Activated CD8-positive, alpha-beta memory T cell treated with anti-CD3 and anti-CD28 coated beads, Interleukin-2, amount 50 U/mL, for 1 hour (primary cell): Measurements from ENCODE around the gene ACKR1.
A peak's percentile ranks its signal among the peaks of the same experiment; 100 is the strongest.

Source experiments
- DNase-seq: peaks from one replicate; pipeline ENCODE4 v3.0.0-alpha.2; 2020; ENCODE audit errors: extremely low read depth

Gene ACKR1, protein sequence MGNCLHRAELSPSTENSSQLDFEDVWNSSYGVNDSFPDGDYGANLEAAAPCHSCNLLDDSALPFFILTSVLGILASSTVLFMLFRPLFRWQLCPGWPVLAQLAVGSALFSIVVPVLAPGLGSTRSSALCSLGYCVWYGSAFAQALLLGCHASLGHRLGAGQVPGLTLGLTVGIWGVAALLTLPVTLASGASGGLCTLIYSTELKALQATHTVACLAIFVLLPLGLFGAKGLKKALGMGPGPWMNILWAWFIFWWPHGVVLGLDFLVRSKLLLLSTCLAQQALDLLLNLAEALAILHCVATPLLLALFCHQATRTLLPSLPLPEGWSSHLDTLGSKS

DNA sequence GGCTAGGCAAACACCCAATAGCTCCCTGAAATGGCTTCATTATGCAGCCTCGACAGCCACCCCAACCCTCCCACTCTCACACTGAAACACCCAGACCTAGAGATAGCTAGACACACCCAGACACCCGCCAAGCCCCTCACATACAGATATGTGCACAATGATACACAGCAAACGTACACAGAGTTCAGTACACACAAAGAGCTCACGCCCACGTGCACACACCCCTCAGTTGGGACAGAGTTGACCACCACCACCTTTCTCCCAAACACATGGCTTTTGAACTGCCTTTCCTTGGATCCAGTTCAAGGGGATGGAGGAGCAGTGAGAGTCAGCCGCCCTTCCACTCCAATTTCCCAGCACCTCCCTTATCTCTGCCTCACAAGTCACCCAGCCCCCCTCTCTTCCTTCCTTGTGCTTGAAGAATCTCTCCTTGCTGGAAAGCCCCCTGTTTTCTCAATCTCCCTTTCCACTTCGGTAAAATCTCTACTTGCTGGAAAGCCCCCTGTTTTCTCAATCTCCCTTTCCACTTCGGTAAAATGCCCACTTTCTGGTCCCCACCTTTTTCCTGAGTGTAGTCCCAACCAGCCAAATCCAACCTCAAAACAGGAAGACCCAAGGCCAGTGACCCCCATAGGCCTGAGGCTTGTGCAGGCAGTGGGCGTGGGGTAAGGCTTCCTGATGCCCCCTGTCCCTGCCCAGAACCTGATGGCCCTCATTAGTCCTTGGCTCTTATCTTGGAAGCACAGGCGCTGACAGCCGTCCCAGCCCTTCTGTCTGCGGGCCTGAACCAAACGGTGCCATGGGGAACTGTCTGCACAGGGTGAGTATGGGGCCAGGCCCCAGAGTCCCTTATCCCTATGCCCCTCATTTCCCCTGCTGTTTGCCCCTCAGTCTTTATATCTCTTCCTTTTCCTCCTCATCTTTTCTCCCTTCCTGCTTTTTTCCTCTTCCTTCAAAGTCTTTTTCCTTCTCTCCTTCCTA lies at the start of gene ACKR1:
TSS of gene ACKR1 (plus strand) at position 715 of the 981 bp plus-strand sequence. CDS start at position 800, 85 bp downstream.
- DNase-seq: no peak

DNA sequence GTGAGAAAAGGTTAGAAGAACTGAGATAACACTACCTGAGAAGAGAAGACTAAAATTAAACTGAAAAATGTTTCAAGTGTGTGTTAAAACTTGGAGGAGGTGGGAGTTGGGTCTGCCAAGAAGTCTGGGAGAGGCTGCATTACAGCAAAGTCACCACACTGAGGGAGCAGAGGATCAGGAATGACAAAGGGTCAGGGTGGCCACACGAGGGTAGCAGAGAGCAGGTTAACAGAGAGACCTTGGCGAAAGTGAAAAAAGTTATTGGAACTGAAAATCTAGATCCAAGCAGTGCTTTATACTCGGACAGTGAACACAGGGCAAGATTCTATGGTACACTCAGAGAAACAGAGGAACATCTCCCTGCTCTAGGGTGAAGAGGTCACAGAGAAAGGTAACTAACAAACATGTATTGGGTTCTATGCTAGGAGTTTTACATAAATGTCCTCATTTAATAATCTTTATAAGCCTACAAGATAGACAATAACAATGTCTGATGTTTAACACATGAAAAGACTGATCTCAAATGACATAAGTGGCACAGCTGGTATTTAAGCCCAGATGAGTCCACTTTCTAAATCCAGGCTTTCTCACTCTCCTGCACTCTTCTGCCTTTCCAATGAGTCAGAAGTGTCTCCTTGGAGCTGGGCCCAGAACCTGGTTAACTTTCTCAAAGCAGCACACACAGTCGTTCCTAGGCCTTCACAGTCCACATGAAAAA lies 43.5 kb upstream of the ACKR1 start:
- DNase-seq: peak; percentile 12

DNA sequence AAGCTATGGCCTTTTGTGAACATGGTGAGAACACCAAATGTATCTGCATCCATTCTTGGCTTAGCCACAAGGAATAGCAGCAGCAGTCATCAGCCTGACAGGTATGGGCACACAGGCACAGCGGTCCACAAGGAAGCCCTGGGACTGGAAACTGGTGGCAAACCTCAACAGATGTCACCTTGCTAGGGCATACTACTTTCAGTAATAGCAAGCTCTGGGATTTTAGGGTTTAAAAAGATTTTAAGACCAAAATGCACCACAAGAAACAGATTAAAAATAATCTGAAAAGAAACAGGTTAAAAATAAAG lies 43.0 kb upstream of the ACKR1 start:
- no peak for DNase-seq

DNA sequence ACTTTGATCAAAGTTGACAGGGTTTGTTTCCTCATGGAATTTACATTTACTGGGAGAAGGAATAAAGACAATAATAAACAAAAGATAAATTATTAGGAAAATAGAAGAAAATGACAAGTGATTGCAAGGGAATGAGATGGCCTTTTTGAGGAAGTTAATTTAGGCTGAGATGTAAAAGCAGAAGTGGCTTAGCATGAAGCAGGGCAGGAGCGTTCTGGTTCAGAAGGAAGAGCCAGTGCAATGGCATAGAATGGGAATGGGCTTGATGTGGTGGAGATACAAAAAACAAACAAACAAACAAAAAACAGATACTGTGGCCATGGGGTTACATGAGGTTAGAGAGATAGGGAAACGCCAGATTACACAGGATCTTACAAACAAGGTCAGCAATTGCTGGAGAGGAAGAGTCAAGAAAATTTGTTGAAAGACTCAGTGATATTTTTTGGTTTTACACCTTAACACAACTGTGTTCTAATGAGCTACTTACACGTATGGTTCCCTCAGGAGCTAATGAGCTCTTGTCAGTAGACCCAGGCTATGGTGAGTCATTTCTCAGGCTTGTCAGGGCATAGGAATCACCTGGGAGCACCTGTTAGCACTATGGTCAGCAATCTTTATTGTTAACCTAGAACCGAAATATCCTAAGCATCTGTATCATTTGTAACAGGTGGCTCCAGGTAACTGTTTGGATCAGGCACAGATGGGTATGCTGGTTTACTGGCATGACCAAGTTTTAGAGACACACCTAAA lies 42.0 kb upstream of the ACKR1 start:
- no peak for DNase-seq

DNA sequence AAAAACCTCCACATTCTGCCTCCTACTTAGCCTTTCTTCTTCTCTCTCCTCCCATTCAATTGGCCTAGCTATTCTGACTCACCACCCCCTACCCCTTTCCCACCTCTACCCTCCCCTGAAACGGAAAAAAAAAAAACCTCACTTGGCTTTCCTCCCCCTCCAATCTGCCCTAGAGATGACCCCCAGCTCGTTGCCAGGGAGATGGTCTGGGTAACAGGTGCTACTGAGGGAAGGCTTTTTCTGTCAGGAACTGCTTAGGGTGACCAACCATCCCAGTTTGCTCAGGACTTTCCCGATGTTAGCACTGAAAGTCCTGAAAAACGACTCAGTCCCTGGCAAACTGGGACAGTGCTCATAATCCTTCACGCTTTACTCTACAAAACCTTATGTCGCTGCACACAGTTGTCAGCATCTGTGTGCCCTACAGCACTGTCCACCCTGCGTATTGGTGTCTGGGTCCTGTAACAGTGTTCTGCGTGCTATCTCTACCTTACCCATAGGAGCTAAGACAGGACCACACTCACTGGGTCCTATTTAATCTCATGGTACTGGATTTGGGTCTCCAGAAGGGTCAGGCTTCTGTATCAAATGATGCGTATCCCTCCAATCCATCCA lies 41.0 kb upstream of the ACKR1 start:
- DNase-seq: no peak

DNA sequence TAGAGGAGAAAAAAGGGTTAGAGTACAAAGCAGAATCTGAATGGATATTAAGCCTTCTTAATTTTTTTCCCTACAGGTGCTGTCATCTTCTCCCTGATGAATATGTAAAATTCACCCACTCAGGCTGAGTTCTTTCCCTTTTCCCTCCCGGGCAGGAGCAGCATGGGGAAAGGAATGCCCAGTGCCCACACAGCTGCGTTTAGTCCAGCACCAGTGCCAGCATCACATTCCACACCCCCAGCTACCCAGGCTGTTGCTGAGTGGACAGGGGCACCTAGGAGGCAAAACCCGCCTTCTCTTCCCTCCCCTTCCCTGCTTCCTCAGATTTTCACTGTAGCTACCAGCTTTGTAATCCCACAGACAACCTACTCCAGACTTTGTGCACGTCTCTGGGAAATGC lies 36.6 kb upstream of the ACKR1 start:
- DNase-seq: no peak

DNA sequence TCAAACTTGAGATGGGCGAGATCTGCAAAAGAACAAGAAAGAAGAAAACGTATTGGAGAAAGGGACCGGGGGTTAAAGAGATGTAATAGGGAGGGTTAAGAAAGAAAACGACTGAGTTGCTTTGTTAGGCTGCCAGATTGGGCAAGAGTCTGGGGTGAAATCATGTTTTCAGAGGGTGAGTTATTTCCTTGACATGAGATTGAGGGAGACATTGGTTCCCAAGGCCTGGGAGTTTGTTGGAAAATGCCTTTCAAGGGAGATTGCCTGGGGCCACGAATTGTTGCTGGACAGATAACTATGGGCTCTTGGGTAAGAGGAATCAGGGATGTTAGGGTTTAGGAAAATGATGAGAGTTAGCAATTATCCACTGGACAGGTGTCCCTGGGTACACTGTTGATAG lies 34.0 kb upstream of the ACKR1 start:
- no peak for DNase-seq

DNA sequence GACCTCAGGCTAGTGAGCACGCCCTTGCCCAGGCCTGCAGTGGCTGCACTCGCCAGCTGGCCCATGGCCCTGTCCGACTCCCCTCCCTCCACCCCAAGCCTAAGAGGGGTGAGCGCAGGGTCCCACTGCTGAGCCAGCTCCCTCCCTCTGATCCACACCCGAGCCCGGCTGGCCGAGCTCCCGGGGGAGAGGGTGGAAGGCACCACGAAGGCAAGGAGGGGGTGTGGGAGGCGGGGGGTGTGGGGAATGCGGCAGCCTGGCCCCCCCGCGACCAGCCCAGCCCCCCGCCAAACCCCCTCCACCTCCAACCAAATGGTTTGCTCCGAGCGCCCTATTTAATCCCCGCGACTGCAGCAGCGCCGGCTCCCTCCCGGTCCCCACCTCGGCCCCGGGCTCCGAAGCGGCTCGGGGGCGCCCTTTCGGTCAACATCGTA lies 33.4 kb upstream of the ACKR1 start, which contains the start of gene CADM3:
TSS of gene CADM3 (plus strand) at position 362 of the 434 bp plus-strand sequence. CDS start 151 bp downstream, outside the sequence.
- no peak for DNase-seq

DNA sequence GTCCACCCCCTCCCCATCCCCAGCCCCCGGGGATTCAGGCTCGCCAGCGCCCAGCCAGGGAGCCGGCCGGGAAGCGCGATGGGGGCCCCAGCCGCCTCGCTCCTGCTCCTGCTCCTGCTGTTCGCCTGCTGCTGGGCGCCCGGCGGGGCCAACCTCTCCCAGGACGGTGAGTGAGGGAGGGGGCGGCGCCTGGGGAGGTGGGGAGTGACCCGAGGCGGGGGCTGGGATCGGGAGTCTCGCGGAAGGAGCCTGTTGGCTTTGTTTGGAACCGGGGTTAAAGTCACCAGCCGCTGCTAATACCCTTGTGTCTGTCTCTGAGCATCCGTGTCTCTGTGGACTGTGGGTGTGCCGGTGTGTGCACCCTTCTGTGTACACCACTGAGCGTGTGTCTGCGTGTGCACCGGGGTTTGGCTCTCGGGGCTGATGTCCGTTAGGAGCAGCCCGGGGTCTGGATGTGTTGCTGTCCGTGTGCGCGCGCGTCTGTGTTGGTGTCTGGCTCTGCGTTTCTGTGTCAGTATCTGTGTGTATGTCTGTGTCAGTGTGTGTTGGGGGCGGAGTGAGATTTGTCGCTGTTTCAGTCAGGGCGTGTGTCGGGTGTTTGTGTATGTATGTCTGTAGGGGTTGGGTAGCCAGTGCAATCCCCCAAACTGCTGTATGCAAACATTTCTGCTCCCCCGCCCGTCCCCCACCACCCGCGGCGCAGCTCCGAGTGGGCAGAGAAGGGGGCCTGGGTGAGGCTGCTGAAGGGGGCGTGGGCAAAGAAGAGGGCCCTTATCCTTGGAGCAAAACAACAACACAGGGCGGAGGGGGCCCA lies 32.8 kb upstream of the ACKR1 start:
- DNase-seq: no peak

DNA sequence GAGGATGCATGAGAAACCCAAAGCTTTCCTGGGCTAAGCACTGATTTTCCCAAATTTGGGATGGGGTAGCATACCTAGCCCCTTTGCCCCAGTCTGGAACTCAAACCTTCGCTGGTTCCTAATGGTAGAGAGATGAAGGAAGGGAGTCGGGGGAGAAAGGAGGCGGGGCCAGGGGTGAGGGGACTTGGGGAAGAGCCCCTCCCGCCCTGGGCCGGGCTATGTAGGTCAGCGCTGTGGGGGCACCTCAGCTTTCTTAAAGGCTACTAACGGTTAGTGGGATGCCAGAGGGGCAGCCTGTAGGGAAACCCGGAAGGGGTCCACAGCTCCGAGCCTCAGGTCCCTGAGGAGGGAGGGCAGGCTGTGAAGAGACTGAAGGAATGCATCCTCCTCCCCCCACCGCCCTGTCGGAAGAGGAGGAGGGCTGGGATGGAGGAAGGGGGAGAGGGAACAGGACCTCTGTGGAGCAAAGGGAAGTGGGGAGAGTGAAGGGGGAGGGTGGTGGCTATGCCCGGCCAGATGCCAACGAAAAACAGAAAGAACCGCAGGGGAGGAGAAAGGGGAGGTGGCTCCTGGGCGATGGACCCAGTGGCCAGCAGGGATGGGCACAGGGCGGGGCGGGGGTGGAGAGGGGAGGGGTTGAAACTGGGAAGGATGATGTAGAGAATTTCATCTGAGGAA lies 31.9 kb upstream of the ACKR1 start:
- no peak for DNase-seq

DNA sequence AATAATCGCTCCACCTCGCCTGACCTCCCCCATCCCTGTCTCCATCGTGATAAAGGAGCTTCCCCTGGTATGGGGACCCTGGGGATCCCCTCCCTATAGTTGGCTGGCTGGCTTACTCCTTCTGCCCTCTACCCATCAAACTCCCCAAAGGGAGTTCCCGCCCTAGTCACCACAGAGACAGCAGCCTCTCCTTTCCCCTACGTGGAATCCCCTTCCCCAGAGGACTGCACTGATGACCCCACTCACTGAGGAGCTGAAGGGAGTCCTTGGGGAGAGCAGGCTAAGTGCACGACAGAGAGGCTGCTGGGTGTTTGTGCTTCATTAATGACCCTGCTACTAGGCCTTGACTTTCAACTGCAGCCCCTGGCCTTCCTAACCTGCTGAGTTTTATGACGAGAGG lies 31.4 kb upstream of the ACKR1 start:
- DNase-seq: no peak

DNA sequence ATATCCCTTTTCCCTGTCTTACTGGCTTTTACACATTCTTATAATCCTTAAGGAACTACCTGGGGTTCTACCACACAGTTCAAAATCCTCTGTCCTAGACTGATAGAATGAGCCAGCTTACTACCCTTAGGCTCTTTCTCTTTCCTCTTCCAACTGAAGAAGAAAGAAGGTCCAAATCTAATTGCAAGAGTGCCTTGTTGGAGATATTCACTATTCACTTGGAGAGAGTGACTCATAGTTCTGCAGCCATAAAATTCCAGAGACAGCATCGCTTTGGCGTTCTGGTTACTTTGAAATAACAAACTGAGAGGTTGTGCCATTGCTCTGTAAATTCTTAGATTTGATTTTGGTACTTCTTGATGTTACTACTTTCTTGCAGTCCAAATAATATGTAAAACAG lies 29.1 kb upstream of the ACKR1 start:
- no peak for DNase-seq

DNA sequence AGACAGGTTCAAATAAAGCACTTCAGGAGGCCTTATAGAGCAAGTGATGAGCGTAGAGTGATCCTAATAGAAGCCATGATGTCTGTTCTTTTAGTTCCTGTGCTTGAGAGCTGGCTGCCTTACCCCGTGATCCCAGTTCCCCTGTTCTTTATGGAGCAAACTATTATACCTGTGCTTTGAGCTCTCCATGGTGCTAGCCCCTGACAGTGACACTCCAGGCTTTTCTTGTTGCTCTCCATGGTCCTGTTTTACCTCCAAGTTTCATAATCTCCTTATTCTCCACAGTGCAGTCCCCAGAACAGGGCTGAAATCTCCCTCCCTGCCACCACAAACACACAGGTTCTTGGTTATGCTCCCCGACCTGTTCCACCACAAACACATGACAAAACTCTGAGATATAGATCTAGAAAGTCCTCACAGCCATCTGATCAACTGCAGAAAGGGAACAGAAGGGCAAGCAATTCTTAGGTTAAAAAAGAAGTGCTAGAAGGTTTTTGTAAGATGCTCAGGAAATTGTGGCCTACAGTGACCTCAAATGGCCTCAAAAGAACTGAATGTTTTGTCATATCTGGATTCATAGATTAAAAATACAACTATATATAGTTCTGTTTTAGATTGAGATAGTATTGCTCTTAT lies 27.3 kb upstream of the ACKR1 start:
- no peak for DNase-seq

DNA sequence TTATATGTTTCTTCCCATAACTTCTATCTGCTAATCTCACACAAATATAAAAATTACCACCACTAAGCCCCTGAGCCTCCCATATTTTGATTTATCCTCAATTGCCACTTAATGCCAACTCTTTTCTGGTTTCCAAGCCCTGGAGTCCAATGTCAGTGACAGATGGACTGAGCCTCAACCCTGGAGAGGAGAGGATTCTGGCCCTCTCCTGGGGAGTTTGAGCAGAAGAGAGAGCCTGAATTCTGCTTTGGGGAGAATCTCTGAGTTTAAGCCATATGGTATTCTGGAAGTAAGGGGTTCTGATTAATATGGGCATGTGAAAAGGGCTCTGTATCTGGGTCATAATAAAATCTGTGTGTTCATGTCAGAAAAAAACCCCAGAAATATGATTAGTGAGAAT lies 24.8 kb upstream of the ACKR1 start:
- DNase-seq: no peak

DNA sequence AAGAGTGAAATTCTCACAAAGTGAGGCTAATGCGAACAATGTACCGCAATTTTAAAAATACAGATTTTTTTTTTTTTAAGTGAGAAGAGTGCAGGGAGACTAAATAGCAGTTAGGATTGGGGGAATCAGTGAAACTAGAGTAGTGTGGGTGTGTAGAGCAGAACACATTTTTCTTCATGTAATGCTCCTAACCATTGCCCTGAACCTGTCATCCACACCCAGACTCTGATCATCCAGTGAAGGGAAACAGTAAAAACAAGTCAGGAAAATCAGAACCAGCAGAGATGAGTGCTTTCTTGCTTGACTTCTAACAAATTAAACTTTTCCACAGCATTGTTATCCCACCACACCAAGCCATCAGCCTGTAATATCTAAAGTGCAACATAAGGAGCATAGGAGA lies 24.2 kb upstream of the ACKR1 start:
- DNase-seq: no peak

DNA sequence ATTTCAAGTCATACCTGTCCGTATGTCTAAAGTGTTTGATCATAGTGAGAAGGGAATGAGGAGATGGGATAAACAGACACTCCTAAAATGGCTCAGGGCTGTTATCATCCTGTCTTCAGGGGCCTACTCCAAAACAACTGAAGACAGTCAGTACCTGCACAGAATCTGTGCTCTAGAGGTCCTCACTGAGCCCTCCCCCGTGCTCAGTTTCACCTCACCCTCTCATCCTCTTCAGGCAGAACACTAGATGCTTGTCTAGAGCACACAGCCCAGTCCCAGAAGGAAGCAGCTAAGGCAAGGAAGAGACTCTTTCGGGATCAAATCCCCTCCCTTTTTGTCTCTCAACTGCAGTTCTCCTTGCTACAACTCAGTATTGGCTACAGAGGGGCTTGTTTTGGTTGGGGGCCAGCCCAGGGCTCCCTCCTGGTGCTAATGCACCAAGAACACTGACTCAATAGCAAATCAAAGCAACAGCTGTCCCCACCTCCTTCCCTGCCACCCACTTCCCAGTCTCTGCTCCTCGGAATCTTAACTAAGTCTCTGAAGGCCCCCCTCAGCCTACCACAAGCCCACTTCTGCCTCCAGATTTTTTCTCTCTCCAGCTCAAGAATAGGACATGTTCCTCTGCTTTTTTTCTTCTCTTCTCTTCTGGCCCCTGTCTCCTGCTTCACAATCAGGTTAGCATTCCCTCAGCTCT lies 23.2 kb upstream of the ACKR1 start:
- DNase-seq: no peak

DNA sequence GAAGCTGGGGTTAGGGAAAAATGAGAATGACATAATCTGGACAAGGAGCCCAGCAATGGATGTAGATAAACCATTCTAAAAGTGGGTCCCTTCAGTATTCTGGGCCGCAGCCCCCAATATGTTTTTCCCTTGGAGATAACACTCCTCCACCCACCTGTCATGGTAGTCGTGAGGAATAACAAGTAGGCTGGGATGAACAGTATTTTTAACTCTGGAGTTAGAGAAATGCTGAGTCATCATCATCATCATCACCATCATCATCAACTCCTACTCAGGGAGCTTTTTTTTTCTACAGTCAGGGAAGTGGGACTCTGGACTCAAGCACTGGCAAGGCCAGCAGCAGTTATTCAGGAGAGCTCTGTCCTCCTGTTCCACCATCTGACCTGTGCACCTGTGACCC lies 20.5 kb upstream of the ACKR1 start:
- DNase-seq: no peak

DNA sequence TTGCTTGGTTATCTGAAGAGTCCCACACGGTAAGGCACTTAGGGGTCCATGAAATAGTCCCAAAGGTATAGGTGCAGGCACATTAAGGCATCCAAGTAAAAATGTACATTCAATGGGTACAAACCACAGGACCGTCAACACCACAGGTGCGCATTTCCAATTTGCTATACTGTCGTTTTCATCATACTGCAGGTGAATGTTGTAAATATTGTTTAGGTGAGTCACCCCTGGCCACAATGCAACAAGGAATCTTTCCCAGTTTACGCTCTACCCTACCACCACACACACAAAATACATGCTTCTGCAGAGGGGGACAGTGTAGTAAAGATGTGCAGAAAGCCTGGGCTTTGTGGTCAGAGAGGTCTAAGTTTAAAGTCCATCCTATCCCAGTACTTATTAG lies 19.6 kb upstream of the ACKR1 start:
- DNase-seq: no peak

DNA sequence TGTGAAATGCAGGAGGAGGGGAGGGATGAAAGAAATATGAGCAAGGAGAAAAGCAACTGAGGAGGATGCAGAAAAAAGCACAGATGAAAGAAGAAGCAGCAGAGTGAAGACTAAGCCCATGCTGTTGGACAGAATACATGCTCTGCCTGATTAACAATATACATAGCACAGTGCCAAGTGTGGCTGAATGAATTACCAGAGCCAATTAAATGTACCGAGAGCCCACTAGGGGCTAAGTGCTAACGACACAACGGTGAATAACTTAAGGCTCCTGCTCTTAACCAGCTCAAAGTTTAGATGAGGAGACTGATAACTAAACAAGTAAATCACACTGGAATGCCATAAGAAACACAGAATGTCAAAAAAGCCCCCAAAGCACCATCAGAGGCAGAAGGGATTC lies 17.6 kb upstream of the ACKR1 start:
- no peak for DNase-seq
